H1 (cell line): ENCODE results near the gene RAB11B. TPM values are rescaled to one million over a fixed set of nuclear protein-coding genes. Genes with fewer than 3 reads are reported as not detected.

Experiments
- CTCF ChIA-PET: fragments of 300-600 bp; sonication (Branson Sonifier 250); formaldehyde crosslinking; loops from one replicate; lab custom pipeline; 2021; ENCODE audit not compliant: partially characterized antibody; lab: Charles Lee
- POLR2A ChIA-PET: fragments of 300-600 bp; sonication (Branson Sonifier 250); formaldehyde crosslinking; loops from one replicate; lab custom pipeline; 2021; ENCODE audit warnings: inconsistent platforms; ENCODE audit not compliant: partially characterized antibody; lab: Charles Lee
- DNase-seq, 2 experiments: peaks; one replicate each; pipeline versions ENCODE4 v3.0.0 to v3.0.0-alpha.2; 2010 to 2022; ENCODE audit warnings: low spot score in 2 of 2, low read depth in 1 of 2, mixed read lengths in 1 of 2
- FAIRE-seq: peaks from 2 replicates; lab custom pipeline; 2011; peaks lifted over from hg19 to GRCh38; lab: Jason Lieb, UNC
- H2AFZ ChIP-seq: 2 replicates; pipeline ENCODE4 v1.8.1; 2012; ENCODE audit warnings: low read length, inconsistent platforms
- H2AK5ac ChIP-seq: 2 replicates; pipeline ENCODE4 v1.6.1; 2013; ENCODE audit warnings: low read depth, low read length
- H2BK120ac ChIP-seq: replicated peaks from 2 replicates; pipeline ENCODE3; 2013; ENCODE audit warnings: low read depth, low read length, inconsistent platforms
- H2BK12ac ChIP-seq: 2 replicates; pipeline ENCODE4 v1.6.1; 2013; ENCODE audit warnings: low read depth, low read length
- H2BK15ac ChIP-seq: 2 replicates; pipeline ENCODE4 v1.6.1; 2013; ENCODE audit warnings: low read length
- H2BK20ac ChIP-seq: 2 replicates; pipeline ENCODE4 v1.6.1; 2013; ENCODE audit warnings: low read length
- H2BK5ac ChIP-seq: 2 replicates; pipeline ENCODE4 v1.6.1; 2013; ENCODE audit warnings: low read depth, low read length
- H3K14ac ChIP-seq: 2 replicates; pipeline ENCODE4 v1.6.1; 2013; ENCODE audit warnings: inconsistent platforms; ENCODE audit not compliant: insufficient read length
- H3K18ac ChIP-seq: 2 replicates; pipeline ENCODE4 v1.6.1; 2013; ENCODE audit warnings: low read length; ENCODE audit errors: extremely low read depth
- H3K23ac ChIP-seq: 2 replicates; pipeline ENCODE4 v1.6.1; 2013; ENCODE audit warnings: inconsistent platforms; ENCODE audit not compliant: insufficient read length
- H3K23me2 ChIP-seq: 2 replicates; pipeline ENCODE4 v1.6.1; 2013; ENCODE audit warnings: low read depth, low read length
- H3K27ac ChIP-seq: 2 replicates; pipeline ENCODE4 v1.6.1; 2011; ENCODE audit warnings: low read depth, low read length, inconsistent platforms
- H3K27me3 ChIP-seq, 4 experiments: replicated peaks in 1 of 4; 1 replicate in 1 of 4; 2 replicates in 3 of 4; pipeline versions ENCODE4 v1.6.1 to v1.8.1; 2011 to 2013; ENCODE audit warnings: low read length in 3 of 4, mild to moderate bottlenecking in 3 of 4, inconsistent platforms in 2 of 4, mixed read lengths in 2 of 4, moderate library complexity in 1 of 4; ENCODE audit not compliant: control insufficient read depth in 3 of 4, insufficient read depth in 3 of 4; ENCODE audit errors: extremely low read depth in 1 of 4
- H3K36me3 ChIP-seq, 4 experiments: 2 replicates each; pipeline versions ENCODE4 v1.6.1 to v1.8.1; 2011 to 2013; ENCODE audit warnings: mild to moderate bottlenecking in 4 of 4, low read length in 3 of 4, moderate library complexity in 2 of 4, control low read depth in 1 of 4, inconsistent platforms in 1 of 4; ENCODE audit not compliant: insufficient read depth in 4 of 4, control insufficient read depth in 2 of 4
- H3K4ac ChIP-seq: replicated peaks from 2 replicates; pipeline ENCODE3; 2013; ENCODE audit warnings: low read length, low read depth, mixed read lengths, inconsistent platforms; ENCODE audit not compliant: insufficient read length
- H3K4me1 ChIP-seq, 4 experiments: replicated peaks in 1 of 4; 1 replicate in 1 of 4; 2 replicates in 3 of 4; pipeline versions ENCODE4 v1.6.1 to v1.8.1; 2011 to 2013; ENCODE audit warnings: low read length in 3 of 4, inconsistent platforms in 2 of 4, mixed read lengths in 1 of 4; ENCODE audit not compliant: insufficient read depth in 4 of 4, control insufficient read depth in 3 of 4
- H3K4me2 ChIP-seq, 2 experiments: 2 replicates each; pipeline versions ENCODE4 v1.6.1 to v1.8.1; 2011 to 2013; ENCODE audit warnings: low read depth in 2 of 2, low read length in 2 of 2, control low read depth in 1 of 2, inconsistent platforms in 1 of 2, mild to moderate bottlenecking in 1 of 2; ENCODE audit not compliant: insufficient read depth in 1 of 2
- H3K4me3 ChIP-seq, 4 experiments: fragments of 200-600, 300-600 bp in 1 of 4; sonication (generic), shearing (Covaris generic), sonication (Bioruptor Twin) in 1 of 4; 2 replicates each; pipeline versions ENCODE4 v1.5.1 to v1.8.1; 2011 to 2016; ENCODE audit warnings: low read length in 4 of 4, low read depth in 3 of 4, control low read depth in 2 of 4, inconsistent platforms in 2 of 4, mild to moderate bottlenecking in 2 of 4, mixed read lengths in 1 of 4, moderate library complexity in 1 of 4; ENCODE audit not compliant: insufficient read depth in 2 of 4; ENCODE audit errors: extremely low read depth in 1 of 4
- H3K56ac ChIP-seq: replicated peaks from 2 replicates; pipeline ENCODE3; 2013; ENCODE audit warnings: low read depth, mild to moderate bottlenecking, mixed read lengths, low read length, inconsistent platforms; ENCODE audit not compliant: insufficient read length
- H3K79me1 ChIP-seq: 2 replicates; pipeline ENCODE4 v1.6.1; 2013; ENCODE audit warnings: low read depth, low read length, control low read depth
- H3K79me2 ChIP-seq, 2 experiments: 2 replicates each; pipeline versions ENCODE4 v1.6.1 to v1.8.1; 2012 to 2013; ENCODE audit warnings: low read length in 2 of 2, mild to moderate bottlenecking in 2 of 2, inconsistent platforms in 1 of 2; ENCODE audit not compliant: insufficient read depth in 2 of 2, control insufficient read depth in 1 of 2
- H3K9ac ChIP-seq, 4 experiments: replicated peaks in 1 of 4; 1 replicate in 1 of 4; 2 replicates in 3 of 4; pipeline versions ENCODE4 v1.6.1 to v1.8.1; 2011 to 2013; ENCODE audit warnings: low read depth in 3 of 4, low read length in 3 of 4, control low read depth in 2 of 4, mild to moderate bottlenecking in 2 of 4, moderate library complexity in 2 of 4, inconsistent platforms in 1 of 4; ENCODE audit errors: extremely low read depth in 1 of 4
- H3K9me3 ChIP-seq, 2 experiments: 2 replicates each; pipeline versions ENCODE4 v1.6.1 to v1.8.1; 2012 to 2013; ENCODE audit warnings: mild to moderate bottlenecking in 2 of 2, moderate library complexity in 2 of 2, control low read depth in 1 of 2, inconsistent platforms in 1 of 2, low read depth in 1 of 2, low read length in 1 of 2, mixed read lengths in 1 of 2; ENCODE audit not compliant: insufficient read depth in 2 of 2
- H4K20me1 ChIP-seq, 2 experiments: replicated peaks in 1 of 2; 2 replicates each; pipeline versions ENCODE3 to v1.8.1; 2011 to 2013; ENCODE audit warnings: inconsistent platforms in 2 of 2, low read length in 2 of 2, mild to moderate bottlenecking in 1 of 2; ENCODE audit not compliant: insufficient read depth in 2 of 2, control insufficient read depth in 1 of 2
- H4K5ac ChIP-seq: 2 replicates; pipeline ENCODE4 v1.6.1; 2013; ENCODE audit warnings: low read length, low read depth, mixed read lengths, inconsistent platforms; ENCODE audit not compliant: insufficient read length
- H4K8ac ChIP-seq: 2 replicates; pipeline ENCODE4 v1.8.0; 2013; ENCODE audit warnings: mild to moderate bottlenecking, moderate library complexity, low read length, inconsistent platforms; ENCODE audit not compliant: insufficient read depth; ENCODE audit errors: extremely low read depth
- H4K91ac ChIP-seq: replicated peaks from 2 replicates; pipeline ENCODE3; 2013; ENCODE audit warnings: low read length, mixed read lengths, inconsistent platforms; ENCODE audit not compliant: insufficient read length
- BCL11A ChIP-seq, 2 experiments: IDR thresholded peaks; one replicate each; pipeline ENCODE4 v1.6.1; 2011; ENCODE audit warnings: low read depth in 2 of 2, low read length in 2 of 2, mild to moderate bottlenecking in 2 of 2
- CHD1 ChIP-seq: IDR thresholded peaks from 2 replicates; pipeline ENCODE4 v1.6.1; 2012; ENCODE audit warnings: low read depth, low read length, improper control_type of control experiment
- KDM4A ChIP-seq: IDR thresholded peaks from one replicate; pipeline ENCODE4 v1.7.1; 2012; ENCODE audit warnings: low read depth, mild to moderate bottlenecking, moderate library complexity, low read length, inconsistent platforms; ENCODE audit not compliant: severe bottlenecking
- POU5F1 ChIP-seq: IDR thresholded peaks from 2 replicates; pipeline ENCODE4 v1.6.1; 2011; ENCODE audit warnings: low read depth, mild to moderate bottlenecking, low read length, moderate library complexity
- SRF ChIP-seq: IDR thresholded peaks from 2 replicates; pipeline ENCODE4 v1.6.1; 2011; ENCODE audit warnings: mild to moderate bottlenecking, low read depth, low read length, moderate library complexity
- TEAD4 ChIP-seq: IDR thresholded peaks from 2 replicates; pipeline ENCODE4 v1.6.1; 2012; ENCODE audit warnings: low read depth, low read length, inconsistent platforms, mixed read lengths
- WGBS, 2 experiments: shearing (Covaris generic) in 1 of 2; methylation state at CpG; one replicate each; pipeline versions ENCODE4 v1.1.6 to v1.1.7; 2013 to 2015; ENCODE audit warnings: low lambda C conversion rate in 2 of 2, mixed read lengths in 2 of 2, inconsistent platforms in 1 of 2, low coverage in 1 of 2, missing lambda C conversion rate in 1 of 2; ENCODE audit not compliant: insufficient replicate concordance in 2 of 2, insufficient coverage in 1 of 2, insufficient read length in 1 of 2; ENCODE audit errors: extremely low coverage in 1 of 2, missing lambda C conversion rate in 1 of 2; 5-methylcytosine and 5-hydroxymethylcytosine counted together
- polyA plus RNA-seq, 7 experiments: library from polyadenylated mRNA; depleted of rRNA in 3 of 7; stranded (reverse) in 5 of 7; unstranded in 2 of 7; fragments of >200 nt in 5 of 7; fragments of 200-250 nt in 2 of 7; gene quantifications; 1 replicate in 5 of 7; 2 replicates in 1 of 7; 4 replicates in 1 of 7; pipeline versions ENCODE4 v1.2.1 to v1.2.3, GENCODE V29; 2011 to 2013; ENCODE audit warnings: missing spikeins in 2 of 7, mixed read lengths in 2 of 7
- total RNA-seq: library from RNA; stranded (reverse); fragmentation: NEBNext Ultra II Directional; extraction: Animal tissue kit (Norgen Biotek cat#: 25700); gene quantifications from 2 replicates; pipeline ENCODE4 v1.2.1, GENCODE V29; 2021

RAB11B gene
- total and polyA plus RNA-seq, 2 of the 8 experiments (the other 6 are each of a cell fraction or from before 2014, with no cell fraction given): 50.2 to 85.8 TPM

- H3K27me3 ChIP-seq: no peaks in the 10 kb centered on the region
- H4K8ac ChIP-seq: no peak overlapping the region
- WGBS, 2 experiments: 50% methylated on average over 2 of the region's 2 CpGs; no CpG with 5 or more reads in 1 of the 2 experiments
- peaks cover 16% of the 10 kb centered on the region for H3K79me1 ChIP-seq
- no peak overlapping the region for H3K4ac ChIP-seq
- H3K14ac ChIP-seq: no peak overlapping the region
- peaks cover 4 to 6% of the 10 kb centered on the region in 2 experiments for H4K20me1 ChIP-seq
- peaks cover 0 to 5% of the 10 kb centered on the region in 2 experiments; a peak in 1 of 4 replicates for H3K9me3 ChIP-seq
- no peak overlapping the region for H2BK5ac ChIP-seq
- no peak overlapping the region for H3K27ac ChIP-seq
- H3K18ac ChIP-seq: no peak overlapping the region
- no peak overlapping the region for H2BK120ac ChIP-seq
- no peak overlapping the region for H3K56ac ChIP-seq
- no peak overlapping the region for H4K91ac ChIP-seq
- CTCF ChIA-PET: interaction anchor here (0.6 to 1.4 kb wide), 2 partner anchors 36 to 103 kb away, joined by 4 read pairs; no protein-coding TSS in a partner anchor
- no peak for FAIRE-seq
- no peaks in the 10 kb centered on the region for H3K36me3 ChIP-seq
- no peak overlapping the region for H3K4me3 ChIP-seq
- H2BK20ac ChIP-seq: no peak overlapping the region
- H2AFZ ChIP-seq: no peak overlapping the region
- H3K4me1 ChIP-seq: peaks cover 0 to 10% (median 4%) of the 10 kb centered on the region in 4 experiments; a peak in 6 of 7 replicates
- no peak overlapping the region for H3K23ac ChIP-seq
- H3K23me2 ChIP-seq: no peaks in the 10 kb centered on the region
- POLR2A ChIA-PET: interaction anchor here (0.6 to 1.3 kb wide), 2 partner anchors 21 to 70 kb away, joined by 4 read pairs; no protein-coding TSS in a partner anchor
- no peak for DNase-seq
- H2BK15ac ChIP-seq: no peak overlapping the region
- no peak overlapping the region; a peak in 1 of 4 replicates for H3K4me2 ChIP-seq
- H3K9ac ChIP-seq: no peak overlapping the region
- TF ChIP-seq SRF: no peak
- TF ChIP-seq POU5F1: no peak
- no peak for TF ChIP-seq TEAD4
- no peak for TF ChIP-seq BCL11A (IDR thresholded peaks at IDR 0.05; ENCODE audit: low read depth in 2 of 2, low read length in 2 of 2)
- no peak for TF ChIP-seq CHD1
- no peak for TF ChIP-seq KDM4A
- no peak overlapping the region for H2BK12ac ChIP-seq
- H4K5ac ChIP-seq: no peak overlapping the region
- H3K79me2 ChIP-seq: peaks cover 7 to 28% of the 10 kb centered on the region in 2 experiments
- no peak overlapping the region for H2AK5ac ChIP-seq
Measured at GRCh38 chr19:8388612-8388958, 1.6 kb upstream of the RAB11B start.
